NT2/D1 (cell line): ENCODE data around the gene LRBA.

ENCODE experiments used
- SUZ12 ChIP-seq: IDR thresholded peaks from 2 replicates; pipeline ENCODE4 v1.6.1; 2011; ENCODE audit not compliant: insufficient read length, insufficient read depth; ENCODE audit errors: extremely low read depth
- YY1 ChIP-seq: IDR thresholded peaks from 2 replicates; pipeline ENCODE4 v1.6.1; 2011; ENCODE audit not compliant: insufficient read length, insufficient read depth

- TF ChIP-seq YY1 (no peak), SUZ12 (no peak)
These were observed 84.1 kb downstream of the LRBA start for GRCh38 chr4:150931005-150931404.
